NCI-H510A treated with DMSO at 0.1 percent for 48 hours (cell line): ENCODE measurements around the gene AP2B1.
"Not testable (repeated sequence)": the region's sequence is repeated elsewhere in the genome, so short reads cannot be mapped to it uniquely, and the experiment has no call there.

Source experiments
- DNase-seq: peaks from one replicate; lab custom pipeline; 2025; lab: John Stamatoyannopoulos, UW

AP2B1 gene

DNA sequence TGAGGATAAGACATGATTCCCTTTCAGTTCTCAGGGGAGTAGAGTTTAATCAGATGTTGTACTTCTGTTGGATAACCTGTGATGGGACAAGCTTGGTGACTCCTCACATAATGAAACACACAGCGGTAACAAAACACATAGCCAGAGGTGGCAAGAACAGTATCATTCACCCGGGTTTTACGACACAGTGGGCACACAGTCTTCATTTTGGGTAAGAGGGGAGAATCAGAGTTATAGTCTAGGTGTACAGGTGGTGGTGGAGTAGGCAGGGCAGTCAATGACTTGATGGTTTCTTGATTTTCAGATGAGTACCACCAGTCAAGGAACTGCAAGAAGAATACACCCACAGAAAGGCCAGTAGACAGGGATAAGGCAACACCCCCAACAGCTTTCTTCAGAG, 11.4 kb upstream of the AP2B1 start:
- no peak for DNase-seq

DNA sequence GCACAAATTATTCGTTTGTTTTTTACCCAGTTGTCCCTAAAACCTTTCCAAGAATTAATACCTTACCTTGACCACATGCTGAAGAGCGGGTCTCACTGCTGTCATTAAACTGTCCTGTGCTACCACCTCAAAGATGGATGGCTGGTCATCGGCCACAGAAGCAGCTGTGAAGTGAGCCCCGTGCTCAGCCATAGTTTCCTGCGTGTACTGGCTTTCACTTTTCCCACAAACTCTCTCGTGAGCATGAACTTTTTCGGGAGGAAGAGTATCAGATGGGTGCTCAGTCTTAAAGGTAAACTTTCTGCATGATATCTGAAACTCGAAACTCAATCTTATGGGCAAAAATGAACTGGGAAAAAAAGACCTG, 9.3 kb upstream of the AP2B1 start:
- DNase-seq, result no peak

DNA sequence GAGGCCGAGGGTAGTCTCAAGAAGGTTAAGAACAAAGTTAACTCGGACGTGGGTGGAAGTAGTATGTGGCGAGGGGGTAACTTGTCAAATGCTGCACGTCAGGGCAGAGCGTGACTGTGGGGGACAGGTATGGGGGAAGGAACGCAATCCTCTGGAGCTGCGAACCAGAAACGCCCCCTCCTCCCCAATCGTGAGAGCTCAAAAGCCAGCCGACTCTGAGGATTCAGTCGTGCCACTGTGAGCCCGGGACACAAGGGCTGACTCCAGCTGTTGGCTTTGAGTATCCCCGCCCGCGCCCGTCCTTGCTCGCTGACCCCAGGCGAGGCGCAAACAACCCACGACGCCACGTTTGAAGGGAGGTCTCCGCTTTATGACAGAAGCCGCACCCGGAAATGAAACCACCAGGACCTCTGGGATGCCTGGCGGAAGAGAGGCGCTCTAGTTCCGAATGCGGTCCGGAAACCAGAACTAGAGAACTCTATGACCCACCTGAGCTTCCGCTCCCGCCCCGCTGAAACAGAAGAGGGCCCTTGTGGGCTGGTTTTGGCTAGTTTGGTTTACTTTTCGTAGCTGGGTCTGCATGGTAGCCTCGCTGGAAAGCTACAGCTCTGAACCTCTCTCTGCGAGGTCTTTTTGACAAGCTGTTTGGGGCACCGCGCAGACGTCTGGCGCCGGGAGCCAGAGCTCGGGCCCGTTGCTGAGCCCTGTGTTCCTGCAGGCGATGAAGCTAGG, 8.8 kb upstream of the AP2B1 start, which contains the start of gene PEX12:
Gene PEX12, minus strand, starts transcription at position 375 of the 732 bp plus-strand sequence. CDS start 550 bp downstream, outside the sequence.
- DNase-seq, result peak; percentile 81

DNA sequence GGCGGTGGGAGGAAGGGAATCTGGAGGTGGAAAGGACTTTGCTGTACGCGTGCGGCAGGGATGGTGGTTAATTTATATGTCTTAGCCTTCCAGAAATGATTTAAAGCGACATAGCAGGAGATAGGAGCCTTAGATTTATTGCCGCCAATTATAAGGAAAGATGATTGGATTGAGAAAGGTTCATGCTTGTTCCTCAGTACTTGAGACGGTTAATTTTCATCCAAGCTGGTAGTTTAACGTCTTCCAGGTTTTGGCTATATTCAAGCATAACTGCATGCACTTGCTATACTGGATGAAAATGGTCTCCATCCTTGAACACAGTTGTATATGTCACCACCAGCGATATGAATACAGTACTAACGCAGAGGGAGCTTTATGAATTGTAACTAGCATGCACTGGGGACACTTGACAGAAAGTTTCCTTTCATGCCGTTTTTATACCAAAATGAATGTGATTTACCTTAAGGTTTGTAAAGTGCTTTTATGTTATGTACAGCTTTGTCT, 8.1 kb upstream of the AP2B1 start:
- no peak for DNase-seq

DNA sequence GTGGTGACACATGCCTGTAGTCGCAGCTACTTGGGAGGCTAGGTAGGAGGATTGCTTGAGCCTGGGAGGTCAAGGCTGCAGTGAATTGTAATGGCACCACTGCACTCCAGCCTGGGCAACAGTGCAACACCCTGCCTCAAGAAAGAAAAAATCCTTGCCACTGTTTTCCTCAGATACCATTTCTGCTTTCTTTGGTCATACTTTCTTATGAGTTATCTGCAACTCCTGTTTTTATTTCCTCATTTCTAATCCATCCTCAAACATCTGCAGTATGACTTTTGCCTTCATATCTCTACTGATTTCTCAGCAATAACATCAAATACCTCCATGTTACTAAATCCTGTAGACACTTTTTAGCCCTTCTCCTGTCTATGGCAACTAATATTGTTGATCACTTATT, 3.1 kb upstream of the AP2B1 start:
- DNase-seq, result no peak

DNA sequence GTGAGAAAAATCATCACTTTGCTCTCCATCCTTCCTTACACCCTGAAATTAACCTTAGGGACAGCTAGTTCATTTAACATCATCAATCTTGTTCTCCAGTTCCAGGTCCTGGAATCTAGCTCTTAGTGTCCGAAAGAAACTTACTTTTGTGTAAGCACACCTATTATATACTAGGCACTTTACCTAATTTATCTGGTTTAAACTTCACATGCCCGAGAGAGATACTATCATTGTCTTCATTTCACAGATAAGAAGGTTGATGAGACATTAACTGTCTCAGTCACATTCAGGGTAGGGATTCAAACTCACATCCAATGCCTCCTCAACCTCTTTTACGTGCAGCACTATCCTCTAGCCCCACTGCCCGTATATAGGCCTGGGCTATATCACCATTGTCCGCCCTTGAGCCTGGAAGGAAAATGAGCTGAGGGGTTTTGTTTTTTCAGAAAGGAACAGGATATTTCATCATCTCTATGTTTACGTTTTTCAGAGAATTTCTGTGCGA, 501 bp upstream of the AP2B1 start:
- no peak for DNase-seq

DNA sequence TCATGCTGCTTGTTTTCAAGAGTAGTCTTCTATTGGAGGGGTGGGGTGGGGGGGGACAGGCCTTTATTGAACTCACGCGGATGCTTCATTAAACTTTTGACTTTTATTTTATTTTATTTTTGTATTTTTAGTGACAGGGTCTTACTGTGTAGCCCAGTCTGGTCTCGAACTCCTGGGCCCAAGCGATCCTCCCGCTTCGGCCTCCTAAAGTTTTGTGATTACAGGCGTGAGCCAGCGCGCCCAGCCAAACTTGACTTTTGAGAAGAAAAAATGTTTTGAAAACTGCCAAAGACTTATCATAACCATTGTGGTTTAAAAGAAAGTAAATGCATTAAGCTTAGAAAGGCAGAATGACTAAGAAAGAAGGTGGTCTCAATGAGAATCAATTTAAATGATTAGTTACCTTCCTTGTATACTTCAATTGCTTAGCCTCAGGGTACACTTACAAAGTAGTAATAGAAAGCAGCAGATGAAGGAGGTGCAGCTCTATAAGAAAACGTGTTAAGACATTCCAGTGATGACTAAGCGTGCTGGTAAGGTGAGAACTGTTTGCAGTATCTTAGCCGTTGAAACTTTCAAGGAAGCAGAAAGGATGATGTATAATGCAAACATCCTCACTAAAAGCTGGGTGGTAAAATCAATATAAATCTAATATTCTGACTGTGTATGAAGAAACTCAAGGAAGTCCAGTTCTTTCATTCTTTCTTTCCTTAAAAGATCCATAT, 1.2 kb downstream of the AP2B1 start:
- DNase-seq, result no peak

DNA sequence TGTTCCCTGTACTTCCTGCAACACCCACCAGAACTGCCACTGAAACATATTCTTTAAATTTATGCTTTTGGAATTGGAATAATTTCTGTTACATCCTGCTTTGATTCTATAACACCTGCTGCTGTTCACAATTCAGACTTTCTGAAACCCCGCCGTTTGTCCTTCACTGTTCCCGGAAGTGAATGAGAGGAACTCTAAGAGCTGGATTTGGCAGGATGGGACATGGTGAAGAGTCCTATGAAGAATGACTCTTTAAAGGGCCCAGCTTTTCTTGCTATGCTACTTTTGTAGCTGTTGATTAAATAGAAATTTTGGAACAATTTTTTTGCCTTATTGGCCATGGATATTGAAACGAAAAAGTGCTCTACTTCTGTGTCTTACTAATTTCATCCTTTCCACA, 8.9 kb downstream of the AP2B1 start:
- DNase-seq, result no peak

DNA sequence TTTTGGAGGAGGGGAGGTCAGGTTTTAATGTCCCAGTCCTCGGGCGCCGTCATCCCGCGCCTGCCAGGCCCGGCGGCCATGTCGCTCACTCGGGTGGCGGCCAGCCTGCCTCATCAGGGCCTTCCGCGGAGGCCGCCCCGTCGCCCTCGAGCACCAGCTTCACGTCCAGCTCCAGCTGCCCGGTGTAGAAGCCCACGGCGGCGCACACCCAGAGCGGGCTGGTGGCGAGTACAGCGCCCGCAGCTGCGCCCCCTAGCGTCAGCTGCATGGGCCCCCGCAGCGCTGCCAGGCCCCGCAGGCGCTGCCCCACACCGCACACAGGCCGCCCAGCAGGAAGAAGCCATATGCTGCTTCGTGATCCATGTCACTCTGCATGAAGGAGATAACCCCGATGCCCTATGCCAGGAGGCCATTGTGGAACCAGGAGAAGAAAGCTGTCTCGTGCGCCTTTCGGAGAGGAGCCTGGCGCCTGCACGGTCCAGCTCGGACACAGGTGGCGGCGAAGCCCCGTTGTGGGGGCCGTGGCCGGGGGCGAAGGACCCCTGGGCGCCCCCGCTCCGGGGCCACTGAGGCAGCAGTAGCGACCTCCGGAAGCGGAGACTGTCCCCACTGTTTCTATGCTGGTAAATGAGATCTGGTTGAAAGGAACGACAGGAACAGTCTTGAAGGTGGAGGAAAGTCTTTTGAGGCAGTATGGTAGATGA, 9.6 kb downstream of the AP2B1 start:
- no peak for DNase-seq

DNA sequence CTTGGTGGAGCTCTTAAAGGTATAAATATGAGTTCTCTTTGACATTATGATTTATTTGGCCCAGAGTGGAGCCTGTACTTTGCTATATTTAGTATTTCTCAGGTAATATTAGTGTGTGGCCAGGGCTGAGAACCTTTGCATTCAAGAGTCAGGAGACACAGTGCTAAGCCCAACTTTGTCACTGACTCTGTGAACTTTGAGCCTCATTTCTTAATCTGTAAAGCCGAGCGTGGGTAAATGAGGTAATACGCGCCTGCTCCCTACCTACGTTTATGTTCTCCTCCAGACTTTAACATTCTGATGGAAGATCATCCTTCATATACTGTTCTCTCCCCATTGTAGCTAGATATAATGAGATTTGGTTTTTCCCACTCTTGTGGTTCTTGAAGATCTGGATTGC, 10.5 kb downstream of the AP2B1 start:
- DNase-seq, result no peak

DNA sequence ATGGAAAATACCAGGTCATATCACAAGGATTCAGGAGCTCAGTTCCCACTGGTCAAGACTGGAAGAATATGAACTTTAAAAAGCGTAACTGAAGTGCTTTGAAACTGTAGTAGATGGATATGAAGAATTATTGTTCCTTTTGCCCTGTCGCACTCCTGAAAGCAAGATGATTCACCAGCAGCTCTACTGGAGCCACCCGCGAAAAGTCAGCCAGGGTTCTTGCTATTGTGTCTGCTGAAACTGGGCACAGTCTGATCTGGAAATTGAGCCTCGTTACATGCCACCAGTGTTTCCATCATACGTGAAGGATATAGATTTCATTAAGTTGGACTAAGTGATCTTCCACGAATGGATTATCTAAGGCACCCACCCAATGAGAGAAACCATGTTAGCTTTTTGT, 16.6 kb downstream of the AP2B1 start:
- no peak for DNase-seq

DNA sequence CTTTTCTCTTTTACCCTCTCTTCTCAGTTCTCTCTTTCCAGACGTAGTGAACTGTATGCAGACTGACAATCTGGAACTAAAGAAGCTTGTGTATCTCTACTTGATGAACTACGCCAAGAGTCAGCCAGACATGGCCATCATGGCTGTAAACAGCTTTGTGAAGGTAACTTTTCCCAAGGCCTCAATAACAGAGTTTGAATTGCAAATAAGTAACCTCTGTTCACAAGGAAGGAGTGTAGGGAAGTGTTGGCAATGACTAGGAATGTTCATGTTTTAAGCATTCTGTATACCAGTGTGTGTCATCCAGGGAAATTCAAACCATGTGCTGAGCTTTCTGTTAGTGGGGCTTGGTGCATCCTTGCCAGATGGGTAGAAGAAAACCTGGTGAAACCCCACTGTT, 18.6 kb downstream of the AP2B1 start:
- DNase-seq, result no peak

DNA sequence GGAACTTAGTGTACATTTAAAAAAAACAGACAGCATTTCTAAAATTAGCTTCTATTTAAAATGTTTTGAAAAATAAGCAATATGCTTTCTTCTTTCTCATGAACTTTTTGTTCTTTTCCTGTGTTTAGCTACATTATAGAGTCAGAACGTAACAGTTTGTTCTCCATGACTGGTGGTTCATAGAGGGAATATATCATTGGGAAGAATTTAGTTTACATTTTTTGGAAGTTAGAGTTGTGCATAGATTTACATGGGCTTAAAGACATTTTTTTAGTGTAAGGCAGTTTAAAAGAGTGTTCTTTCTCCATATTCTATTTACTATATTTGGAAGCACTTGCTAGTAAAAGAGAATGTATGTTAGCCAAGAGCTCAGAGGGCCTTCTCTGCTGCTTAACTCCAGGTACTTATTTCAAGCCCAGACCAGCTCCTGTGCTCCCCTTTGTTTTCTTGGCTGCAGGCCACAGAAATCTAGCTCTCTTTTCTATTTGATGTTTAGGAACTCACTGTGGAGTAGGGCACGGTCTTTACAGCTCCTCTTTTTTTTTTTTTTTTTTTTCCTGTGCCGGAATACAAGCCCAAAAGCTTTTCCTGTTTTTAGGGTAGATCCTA, 20.2 kb downstream of the AP2B1 start:
- DNase-seq, result no peak

DNA sequence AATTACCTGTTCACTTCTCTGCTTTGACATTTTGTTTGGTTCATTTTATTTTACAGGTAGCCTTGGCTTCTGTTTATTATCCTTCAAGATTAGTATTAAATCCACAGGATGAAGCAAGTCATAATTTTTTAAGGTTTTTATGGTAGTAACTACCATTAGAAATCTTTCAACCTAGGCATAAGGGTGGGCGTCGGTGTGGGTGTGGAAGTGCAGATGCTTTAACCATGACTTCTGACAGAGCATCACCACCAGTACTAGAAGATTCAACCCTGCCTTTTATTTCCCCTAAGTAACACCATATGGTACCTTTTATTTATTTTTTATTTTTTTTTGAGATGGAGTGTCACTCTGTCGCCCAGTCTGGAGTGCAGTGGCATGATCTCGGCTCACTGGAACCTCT, 22.7 kb downstream of the AP2B1 start:
- no peak for DNase-seq

DNA sequence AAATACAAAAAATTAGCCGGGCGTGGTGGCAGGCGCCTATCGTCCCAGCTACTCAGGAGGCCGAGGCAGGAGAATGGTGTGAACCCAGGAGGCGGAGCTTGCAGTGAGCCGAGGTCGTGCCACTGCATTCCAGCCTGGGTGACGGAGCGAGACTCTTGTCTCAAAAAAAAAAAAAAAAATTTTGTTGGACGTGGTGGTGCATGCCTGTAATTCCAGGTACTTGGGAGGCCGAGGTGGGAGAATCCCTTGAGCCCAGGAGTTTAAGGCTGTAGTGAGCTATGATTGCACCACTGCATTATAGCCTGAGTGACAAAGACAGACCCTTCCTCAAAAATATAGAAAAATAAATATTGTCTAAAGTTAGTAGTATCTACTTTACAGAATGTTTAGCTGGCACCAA, 23.6 kb downstream of the AP2B1 start:
- not testable (repeated sequence) for DNase-seq

DNA sequence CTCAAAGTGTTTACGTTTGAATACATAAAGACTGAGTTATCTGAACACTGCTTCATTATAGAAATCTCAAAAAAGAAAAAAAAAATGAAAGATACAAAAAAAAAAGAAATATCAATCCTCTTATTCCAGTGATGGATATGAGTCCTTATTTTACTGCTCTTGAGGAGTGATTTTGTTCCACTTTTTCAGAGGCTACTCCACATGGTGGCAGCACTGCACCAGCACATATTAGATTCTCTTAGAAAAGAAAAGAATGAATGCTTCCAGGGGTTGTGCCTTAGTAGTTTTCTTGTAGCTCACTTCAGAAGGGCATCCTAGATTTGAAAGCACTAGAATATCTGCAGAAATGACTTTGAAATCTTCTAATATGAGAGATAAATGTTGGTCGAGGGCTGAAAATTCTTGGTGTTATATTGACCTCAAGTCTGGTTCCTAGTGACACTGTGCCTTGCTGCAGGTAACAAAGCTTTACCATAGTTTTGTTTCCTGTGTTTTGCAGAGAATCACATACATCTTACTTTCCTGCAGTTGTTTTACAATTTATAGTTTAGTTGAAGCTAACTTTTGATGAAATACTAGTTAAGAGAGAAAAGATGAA, 25.9 kb downstream of the AP2B1 start:
- DNase-seq, result peak; percentile 36

DNA sequence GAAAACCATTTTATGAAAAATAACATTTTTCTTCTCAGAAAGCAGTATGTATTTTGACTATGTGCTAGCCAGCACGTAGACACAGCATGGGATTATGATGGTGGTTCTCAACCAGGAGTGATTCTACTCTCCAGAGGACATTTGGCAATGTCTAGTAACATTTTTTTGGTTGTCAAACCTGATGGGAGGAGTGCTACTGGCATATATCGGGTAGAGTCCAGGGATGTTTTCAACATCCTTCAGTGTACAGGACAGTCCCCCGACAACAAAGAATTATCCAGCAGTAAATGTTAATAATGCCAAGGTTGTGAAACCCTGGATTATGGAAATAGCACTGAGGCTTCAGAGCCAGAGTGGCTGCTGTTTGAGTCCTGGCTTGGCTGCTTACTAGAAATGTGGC, 27.7 kb downstream of the AP2B1 start:
- DNase-seq, result no peak

DNA sequence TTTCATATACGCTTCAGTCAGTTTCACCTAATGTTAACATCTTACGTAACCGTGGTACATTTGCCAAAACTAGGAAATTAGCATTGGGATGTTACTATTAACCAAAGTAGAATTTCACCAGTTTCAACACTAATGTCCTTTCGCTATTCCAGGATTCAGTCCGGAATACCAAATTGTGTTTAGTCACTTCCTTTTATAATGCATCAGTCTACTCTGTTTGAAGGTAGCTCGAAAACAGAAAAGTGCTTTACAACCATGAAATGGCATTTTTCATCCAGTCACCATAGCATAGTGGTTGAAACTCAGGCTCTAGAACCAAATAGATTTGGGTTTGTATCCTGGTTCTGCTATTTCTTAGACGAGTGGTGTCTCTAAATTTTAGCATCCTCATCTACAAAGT, 29.4 kb downstream of the AP2B1 start:
- DNase-seq, result no peak

DNA sequence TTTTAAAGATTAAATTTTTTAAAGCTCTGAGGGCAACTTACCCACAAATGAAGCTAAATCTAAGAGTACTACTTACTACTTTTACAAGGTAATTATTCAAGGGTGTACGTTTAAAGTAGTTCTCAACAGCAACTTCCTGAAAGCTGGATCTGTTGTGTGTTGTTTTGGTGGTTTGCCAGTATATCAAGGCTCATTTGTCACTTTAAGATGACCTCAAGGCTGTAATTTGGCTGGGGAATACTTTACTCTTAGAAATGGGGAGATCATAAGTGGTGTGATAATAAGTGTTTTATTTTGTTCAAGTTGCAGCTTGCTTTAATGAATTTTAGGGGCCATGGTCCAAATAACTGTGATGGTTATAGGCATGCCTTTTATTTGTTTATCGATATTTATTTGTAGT, 30.4 kb downstream of the AP2B1 start:
- no peak for DNase-seq

DNA sequence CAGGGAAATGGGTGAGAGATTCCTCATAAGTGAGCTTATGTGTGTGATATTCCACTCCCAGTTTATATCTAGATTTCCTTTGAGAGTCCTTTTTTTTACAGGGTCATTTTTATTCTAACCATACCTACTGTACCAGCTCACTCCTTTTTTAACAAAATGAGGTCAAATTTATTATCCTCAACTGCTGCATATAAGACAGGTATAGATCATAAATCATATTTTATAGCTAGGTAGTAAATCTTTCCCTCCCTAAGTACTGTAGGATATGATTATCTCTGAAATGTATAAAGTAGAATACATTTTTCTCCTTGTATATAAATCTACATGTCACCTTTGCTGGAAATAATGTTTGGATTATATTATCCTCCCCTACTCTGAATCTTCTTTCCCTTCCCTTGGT, 31.5 kb downstream of the AP2B1 start:
- DNase-seq, result no peak

DNA sequence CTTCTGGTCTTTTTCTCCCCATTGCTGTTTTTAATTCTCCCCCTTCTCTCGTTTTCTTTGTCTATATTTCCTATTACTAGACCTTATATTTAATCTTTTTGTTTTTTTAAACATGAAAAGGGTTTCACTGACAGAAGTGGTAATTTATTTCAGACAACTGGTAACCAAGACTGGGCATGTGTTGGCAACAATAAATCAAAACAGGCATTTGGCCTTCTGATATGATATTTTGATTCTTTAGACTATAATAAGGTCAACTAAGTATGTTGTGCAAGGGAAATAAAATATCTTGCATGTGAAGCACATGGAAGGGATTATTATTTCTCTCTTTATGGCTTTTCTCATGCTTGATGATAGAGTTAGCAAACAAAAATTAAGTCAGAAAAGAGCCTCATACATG, 34.6 kb downstream of the AP2B1 start:
- no peak for DNase-seq

DNA sequence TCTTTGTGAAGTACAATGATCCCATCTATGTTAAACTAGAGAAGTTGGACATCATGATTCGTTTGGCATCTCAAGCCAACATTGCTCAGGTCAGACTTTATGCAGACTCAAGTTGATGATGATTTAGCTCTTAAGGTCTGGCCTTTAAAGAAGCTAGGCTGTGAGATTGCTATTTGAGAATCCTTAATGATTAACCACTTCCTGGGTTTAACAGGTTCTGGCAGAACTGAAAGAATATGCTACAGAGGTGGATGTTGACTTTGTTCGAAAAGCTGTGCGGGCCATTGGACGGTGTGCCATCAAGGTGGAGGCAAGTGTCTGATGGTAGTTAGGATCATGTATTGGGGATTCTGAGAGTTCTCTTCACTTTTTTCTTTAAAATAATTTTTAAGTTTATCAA, 40.3 kb downstream of the AP2B1 start:
- no peak for DNase-seq
